Neural progenitor cell (in vitro differentiated cells): Measurements from ENCODE around the gene TELO2.

Experiments
- EZH2 ChIP-seq: fragments of 200-600 bp; sonication (generic); IDR thresholded peaks from 2 replicates; pipeline ENCODE4 v1.6.1; 2017; ENCODE audit warnings: antibody characterized with exemption, mild to moderate bottlenecking, moderate library complexity
- EZH2phosphoT487 ChIP-seq: fragments of 200-600 bp; sonication (generic); IDR thresholded peaks from 2 replicates; pipeline ENCODE4 v1.6.1; 2017; ENCODE audit warnings: antibody characterized with exemption
- TF ChIP-seq, protein P1 (sequence below): fragments of 200-600 bp; sonication (generic); IDR thresholded peaks from 2 replicates; pipeline ENCODE4 v1.5.1; 2017; ENCODE audit warnings: antibody characterized with exemption, mild to moderate bottlenecking

DNA sequence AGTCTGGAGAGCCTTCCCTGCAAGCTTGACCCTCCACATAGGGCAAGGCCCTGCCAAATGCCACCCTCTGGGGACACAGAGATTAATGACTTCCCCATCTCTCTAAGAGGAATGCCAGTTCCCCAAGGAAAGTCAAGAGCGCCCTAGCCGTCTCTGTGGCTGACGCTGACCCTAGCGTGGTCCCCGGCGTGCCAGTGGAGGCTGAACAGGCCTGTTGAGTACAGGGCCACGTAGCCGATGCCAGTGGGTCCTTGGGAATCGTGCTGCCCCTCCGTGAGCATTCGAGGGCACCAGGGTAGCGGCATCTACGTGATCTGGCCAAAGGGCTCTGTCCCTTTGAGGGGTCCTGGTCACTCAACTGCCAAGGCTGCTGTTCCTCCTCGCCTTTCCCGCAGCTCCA, 57.5 kb downstream of the TELO2 start:
- TF ChIP-seq, protein P1, sequence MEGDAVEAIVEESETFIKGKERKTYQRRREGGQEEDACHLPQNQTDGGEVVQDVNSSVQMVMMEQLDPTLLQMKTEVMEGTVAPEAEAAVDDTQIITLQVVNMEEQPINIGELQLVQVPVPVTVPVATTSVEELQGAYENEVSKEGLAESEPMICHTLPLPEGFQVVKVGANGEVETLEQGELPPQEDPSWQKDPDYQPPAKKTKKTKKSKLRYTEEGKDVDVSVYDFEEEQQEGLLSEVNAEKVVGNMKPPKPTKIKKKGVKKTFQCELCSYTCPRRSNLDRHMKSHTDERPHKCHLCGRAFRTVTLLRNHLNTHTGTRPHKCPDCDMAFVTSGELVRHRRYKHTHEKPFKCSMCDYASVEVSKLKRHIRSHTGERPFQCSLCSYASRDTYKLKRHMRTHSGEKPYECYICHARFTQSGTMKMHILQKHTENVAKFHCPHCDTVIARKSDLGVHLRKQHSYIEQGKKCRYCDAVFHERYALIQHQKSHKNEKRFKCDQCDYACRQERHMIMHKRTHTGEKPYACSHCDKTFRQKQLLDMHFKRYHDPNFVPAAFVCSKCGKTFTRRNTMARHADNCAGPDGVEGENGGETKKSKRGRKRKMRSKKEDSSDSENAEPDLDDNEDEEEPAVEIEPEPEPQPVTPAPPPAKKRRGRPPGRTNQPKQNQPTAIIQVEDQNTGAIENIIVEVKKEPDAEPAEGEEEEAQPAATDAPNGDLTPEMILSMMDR, result no peak
- TF ChIP-seq EZH2phosphoT487 (no peak), EZH2 (no peak)
